Mononuclear cell (primary cell): ENCODE data around the gene CD151. TPM values are rescaled to one million over a fixed set of nuclear protein-coding genes. Genes with fewer than 3 reads are reported as not detected.

Experiments used
- H3K27me3 ChIP-seq: 2 replicates; pipeline ENCODE4 v1.6.0; 2011; ENCODE audit warnings: low read length, control low read depth; ENCODE audit not compliant: insufficient read depth
- H3K4me1 ChIP-seq: 2 replicates; pipeline ENCODE4 v1.5.1; 2011; ENCODE audit warnings: mild to moderate bottlenecking, low read length, control low read depth; ENCODE audit not compliant: insufficient read depth
- H3K4me3 ChIP-seq: 2 replicates; pipeline ENCODE4 v1.5.1; 2011; ENCODE audit warnings: mild to moderate bottlenecking, low read length, moderate library complexity
- H3K9me3 ChIP-seq: 2 replicates; pipeline ENCODE4 v1.5.1; 2011; ENCODE audit warnings: low read depth, mild to moderate bottlenecking, control low read depth, low read length
- total RNA-seq: library from RNA; depleted of rRNA; stranded (reverse); fragments of >200 nt; gene quantifications from one replicate; pipeline ENCODE4 v1.2.3, GENCODE V29; 2012

Gene CD151
- 28.5 TPM for total RNA-seq

DNA sequence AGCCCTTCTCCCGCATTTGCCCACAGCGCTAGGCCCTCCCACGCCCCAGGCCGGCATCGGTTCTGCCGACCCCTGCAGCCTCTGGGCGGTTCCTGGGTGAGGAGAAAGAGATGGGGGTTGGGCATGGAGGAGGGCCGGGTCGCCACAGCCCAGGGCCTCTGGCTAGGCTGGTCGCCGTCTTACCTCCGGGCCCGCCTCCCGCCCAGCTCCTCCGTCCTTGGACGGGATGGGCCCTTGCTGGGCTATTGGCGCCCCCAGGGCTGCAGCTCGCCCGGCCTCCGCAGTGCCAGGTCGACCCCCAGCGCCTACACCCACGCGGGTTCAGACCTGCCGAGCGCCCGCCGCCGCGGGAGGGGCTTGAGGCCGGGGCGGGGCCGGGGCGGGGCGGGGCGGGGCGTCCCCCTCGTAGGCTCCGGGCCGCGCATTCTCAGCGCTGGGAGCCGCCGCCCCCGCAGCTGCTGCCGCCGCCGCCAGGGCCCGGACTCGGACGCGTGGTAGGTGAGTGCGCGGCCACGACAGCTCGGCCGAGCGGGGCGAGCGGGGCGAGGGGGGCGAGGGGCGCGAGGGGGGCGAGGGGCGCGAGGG is at the start of gene CD151:
TSS of gene CD151 (plus strand) at position 424 of the 585 bp plus-strand sequence. CDS start 3,118 bp downstream, outside the sequence.
- Histone ChIP-seq H3K9me3 (no peaks in the 10 kb centered on the region), H3K4me1 (peaks cover 68% of the 10 kb centered on the region), H3K4me3 (peak within 1 kb of the TSS; percentile 37), H3K27me3 (peaks cover 37% of the 10 kb centered on the region)

DNA sequence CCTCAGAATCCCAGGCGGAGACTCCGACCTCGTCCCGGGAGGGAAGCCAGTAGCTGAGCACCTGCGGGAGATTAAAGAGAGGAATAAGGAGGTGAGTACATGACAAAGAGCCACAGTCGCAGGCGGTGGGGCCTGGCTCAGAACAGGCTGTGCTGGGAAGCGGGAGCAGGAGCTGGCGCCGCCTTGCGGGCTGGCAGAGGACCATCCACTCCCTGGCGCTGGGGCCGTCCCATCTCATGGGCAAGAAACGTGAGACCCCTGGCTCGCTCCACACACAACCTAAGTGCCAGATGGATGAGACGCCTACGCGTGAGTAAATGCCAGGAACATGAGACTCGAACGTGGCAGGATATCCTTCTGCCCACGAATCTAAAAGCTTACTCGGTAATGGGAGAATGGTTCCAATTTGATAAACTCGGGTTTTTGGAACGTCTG is 49.2 kb upstream of the CD151 start:
- Histone ChIP-seq H3K4me3 (no peak overlapping the region), H3K9me3 (no peaks in the 10 kb centered on the region), H3K27me3 (no peaks in the 10 kb centered on the region), H3K4me1 (peaks cover 5% of the 10 kb centered on the region)

DNA sequence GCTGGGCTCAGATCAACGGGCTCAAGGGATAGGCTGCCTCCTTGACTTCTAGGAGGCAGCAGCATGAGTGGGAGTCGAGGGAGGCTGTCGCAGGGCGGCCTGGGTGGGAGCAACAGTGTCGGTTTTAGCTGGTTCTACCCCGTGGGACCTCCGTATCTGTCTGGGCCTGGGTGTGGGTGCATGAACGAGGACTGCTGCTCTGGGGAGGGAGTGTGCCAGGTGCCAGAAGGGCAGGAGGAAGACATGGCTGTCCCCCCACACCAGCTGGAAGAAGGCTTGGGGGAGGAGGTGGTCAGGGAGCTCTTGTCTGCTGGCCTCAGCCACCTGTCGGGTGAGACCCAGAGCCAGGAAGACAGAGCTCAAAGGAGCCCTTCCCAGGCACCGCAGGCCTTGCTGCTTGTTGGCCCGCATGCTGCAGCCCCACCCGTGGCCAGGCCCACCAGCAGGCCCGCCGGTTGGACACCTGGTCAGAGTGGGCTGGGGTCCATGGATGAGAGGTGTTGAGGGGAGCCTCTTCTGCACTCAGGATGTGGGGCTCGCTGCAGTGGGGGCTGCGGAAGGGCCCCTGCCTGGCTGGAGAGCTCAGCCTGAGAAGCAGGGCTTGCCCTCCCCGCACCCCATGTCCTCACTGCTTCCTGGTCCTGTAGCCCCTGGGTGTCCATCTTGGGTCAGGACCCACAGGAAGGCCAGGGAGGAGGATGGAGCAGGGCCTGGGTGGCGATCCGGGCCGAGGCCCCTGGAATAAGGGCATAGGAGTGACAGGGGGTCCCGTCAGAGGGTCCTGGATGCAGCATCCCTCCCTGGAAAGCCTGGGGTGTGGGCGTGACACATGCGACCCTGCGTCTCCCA is 46.3 kb upstream of the CD151 start:
- no peak overlapping the region for H3K4me3 ChIP-seq
- H3K27me3 ChIP-seq, result peaks cover 4% of the 10 kb centered on the region

DNA sequence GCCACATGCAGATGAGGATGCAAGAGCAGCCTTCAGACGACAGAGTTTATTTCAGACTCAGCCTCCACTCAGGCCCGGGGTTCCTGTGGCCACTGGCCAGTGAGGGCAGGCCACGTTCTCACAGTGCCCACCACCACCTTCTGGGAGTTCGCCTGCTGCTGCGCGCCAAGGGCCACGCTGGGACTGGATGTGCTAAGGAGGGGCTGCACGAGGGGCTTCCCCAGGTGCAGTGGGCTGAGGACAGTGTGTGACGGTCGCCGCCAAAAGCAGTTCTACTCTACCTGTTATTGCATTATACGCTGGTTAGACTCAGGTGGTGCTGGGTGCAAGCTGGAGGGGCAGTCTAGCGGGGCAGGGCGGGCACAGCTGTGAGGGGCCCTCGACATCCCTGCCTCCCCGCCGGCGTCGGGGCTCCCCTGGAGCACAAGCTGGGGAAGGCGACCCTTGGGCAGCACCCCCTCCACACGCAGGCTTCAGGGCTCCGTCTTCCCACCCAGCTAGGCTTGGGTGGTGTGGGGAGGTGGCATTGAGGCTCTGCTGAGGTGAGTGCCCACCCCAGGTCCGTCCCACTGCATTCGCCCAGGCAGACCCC is 45.6 kb upstream of the CD151 start:
- H3K27me3 ChIP-seq, result peaks cover 4% of the 10 kb centered on the region
- H3K9me3 ChIP-seq, result no peaks in the 10 kb centered on the region
- no peaks in the 10 kb centered on the region for H3K4me1 ChIP-seq
- H3K4me3 ChIP-seq, result no peak overlapping the region

More for the DNA sequence above, 46.3 kb upstream of the CD151 start:
- no peaks in the 10 kb centered on the region for H3K9me3 ChIP-seq
- no peaks in the 10 kb centered on the region for H3K4me1 ChIP-seq

DNA sequence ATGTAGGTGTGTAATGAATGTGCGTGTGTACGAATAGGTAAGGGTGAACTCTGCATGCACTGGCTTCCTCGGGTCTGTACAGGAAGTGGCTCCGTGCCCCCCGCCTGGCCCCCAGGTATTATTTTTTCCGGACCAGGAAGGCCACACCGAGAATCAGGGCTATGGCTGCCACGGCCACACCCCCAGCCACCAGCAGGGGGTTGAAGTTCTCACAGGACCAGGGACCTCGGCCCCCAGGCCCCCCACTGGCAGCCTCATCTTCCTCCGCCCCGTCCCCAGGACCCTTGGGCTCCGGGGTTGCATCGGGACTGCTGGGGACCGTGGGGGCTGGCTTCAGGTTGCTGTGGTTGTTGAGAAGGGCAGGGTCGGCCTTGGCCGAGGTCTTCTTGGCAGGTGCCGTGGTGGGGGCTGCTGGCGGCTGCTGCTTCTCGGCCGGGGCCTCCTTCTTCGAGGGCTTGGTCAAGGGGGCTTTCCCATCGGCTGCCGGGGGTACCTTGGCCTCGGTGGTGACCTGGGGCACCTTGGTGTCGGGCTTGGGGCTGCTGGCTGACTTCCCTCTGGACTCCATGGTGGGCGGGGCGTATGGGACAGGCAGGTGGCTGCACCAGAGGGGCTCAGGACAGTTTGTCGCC is 44.6 kb upstream of the CD151 start:
- H3K4me3 ChIP-seq, result no peak overlapping the region
- peaks cover 4% of the 10 kb centered on the region for H3K27me3 ChIP-seq
- H3K9me3 ChIP-seq, result no peaks in the 10 kb centered on the region
- H3K4me1 ChIP-seq, result no peaks in the 10 kb centered on the region

DNA sequence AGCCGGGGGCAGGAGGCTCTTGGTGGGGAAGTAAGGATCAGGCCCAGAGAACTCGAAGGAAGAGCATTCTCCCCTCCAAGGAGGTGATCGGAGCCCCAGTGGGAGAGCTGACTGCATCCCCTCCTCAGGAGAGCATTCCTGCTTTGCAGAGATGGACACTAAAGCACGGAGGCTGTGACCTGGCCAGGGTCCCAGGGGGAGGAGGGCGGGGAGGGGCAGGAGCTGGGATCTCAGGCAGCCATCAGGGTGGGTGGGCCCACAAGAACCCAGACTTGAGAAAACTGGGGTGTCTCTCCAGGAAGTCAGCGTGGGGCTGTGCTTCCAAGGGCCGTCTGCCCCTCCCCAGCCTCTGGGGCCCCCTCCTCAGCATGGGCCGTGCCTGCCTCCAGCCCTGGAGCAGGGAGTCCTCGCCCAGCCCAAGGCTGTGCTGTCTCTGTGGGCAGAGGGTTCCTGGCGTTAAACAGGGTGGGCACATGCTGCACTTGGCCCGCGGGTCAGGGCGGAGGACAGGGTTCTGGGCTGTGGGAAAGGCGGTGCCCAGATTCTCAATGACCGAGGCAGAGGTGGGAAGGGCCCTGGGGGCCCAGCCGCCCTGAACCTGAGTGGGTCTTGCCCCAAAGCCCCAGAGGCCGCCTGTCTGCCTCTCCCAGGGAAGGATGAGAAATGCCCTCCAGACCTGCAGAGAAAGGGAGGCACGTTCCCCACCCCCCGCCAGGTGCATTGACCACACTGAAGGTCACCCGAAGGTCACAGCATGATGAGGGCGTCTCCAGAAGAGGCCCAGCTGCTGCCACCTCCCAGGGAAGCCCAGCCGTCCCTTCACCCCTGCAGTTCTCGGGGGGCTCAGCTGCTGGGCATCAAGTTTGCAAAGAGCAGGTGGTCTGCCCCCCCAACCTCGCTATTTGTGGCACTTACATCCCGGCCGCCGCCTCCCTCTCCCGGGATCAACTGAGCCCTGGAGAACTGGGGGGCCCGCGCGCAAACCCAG is 43.5 kb upstream of the CD151 start:
- no peaks in the 10 kb centered on the region for H3K4me1 ChIP-seq
- H3K27me3 ChIP-seq, result peaks cover 4% of the 10 kb centered on the region
- no peaks in the 10 kb centered on the region for H3K9me3 ChIP-seq
- no peak overlapping the region for H3K4me3 ChIP-seq

DNA sequence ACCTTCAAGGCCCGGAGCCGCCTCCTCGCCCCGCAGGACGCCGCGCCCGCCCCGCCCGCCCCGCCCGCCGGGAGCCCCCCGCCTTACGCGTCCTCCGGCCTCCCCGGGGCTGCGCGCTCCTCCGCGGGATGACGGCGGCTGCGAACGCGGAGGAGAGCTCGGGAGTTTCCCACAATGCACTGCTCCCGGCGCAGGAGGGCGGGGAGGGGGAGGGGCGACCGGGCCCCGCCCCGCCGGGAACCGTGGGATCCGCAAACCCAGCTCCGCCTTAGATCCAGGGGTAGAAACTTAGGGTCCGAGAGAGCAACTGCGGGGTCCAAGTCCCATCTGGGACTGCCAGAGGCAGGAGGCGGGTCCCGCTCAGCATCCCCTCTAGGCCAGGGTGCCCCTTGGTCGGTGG is 42.8 kb upstream of the CD151 start, which contains the start of gene CEND1:
TSS of gene CEND1 (minus strand) at position 148 of the 400 bp plus-strand sequence. CDS start 1,514 bp downstream, outside the sequence.
- Histone ChIP-seq H3K4me1 (peaks cover under 1% of the 10 kb centered on the region), H3K9me3 (no peaks in the 10 kb centered on the region), H3K4me3 (no peak within 1 kb of the TSS), H3K27me3 (peaks cover 4% of the 10 kb centered on the region)

DNA sequence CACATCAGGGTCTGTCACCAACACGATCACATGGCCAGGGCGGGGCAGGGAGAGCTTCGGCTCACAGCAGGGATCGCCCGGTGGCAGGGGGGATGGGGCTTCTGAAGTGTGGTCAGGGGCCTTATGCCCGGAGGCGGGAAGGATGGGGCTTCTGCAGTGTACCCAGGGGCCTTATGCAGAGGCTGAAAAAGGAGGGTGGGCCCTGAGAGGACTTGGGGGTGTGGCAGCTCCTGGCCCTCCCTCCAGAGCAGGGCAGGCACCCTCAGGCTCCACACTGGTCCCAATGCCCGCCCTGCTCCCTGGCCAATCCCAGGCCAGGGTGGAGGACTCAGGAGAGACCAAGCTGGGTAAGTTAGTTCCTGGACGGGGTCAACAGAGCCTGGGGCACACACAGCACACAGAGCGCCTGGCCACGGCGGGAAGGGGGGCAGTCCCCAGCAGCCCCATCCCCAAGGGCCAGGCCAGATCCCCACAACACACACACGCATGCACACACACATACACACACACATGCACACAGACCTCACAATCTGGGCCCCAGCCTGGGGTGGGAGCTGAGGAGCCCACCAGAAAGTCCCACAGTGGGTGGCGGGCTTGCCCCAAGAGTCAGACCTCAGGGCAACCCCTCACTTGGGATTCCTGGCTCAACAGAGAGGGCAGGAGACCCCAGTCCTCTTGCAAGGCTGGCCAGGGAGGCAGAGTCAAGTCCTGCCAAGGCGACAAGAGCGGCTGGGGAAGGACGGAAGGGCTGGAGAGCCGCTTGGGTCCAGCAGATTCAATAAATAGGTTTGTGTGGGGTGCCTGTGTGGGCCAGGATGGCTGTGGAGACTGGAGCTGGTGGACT is 41.8 kb upstream of the CD151 start:
- H3K4me1 ChIP-seq, result peaks cover 10% of the 10 kb centered on the region
- peaks cover 4% of the 10 kb centered on the region for H3K27me3 ChIP-seq
- no peaks in the 10 kb centered on the region for H3K9me3 ChIP-seq
- no peak overlapping the region for H3K4me3 ChIP-seq

DNA sequence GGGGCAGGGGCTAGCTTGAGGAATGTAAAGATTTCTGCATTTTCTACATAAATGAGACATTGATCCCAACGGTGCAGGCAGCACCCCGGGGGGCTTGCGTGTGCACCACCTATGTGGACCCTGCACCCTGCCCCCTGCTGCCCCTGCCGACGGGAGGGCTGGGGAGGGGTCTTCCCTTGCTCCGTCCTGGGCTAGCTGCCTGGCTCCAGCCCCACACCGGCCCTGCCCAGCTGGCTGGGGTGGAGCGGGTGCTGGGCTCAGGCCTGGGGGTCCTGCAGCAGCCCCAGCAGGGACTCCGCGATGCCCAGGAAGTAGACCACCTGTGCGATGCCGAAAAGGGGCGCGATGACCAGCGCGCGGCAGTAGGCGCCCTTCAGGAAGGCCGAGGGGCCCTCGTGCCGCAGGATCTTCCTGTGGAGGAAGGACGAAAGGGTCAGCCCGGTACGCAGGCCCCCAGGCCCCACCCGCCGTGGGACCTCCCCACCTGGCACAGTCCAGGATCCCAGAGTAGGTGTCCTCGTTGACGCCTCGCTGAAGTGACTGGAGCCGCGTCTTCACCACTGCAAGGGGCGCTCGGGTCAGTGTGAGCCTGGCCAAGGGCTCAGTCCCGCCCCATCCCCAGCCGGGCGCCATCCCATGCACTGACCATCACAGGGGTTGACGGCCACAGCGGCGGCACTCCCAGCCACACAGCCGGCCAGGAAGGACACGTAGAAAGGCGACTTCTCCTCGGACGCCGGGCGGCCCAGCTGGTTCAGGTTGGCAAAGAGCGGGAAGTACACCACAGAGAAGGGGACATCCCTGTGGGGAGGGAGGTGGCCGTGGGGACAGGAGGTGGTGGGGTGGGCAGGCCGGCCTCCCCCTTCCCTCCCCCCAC is 40.9 kb upstream of the CD151 start:
- H3K4me3 ChIP-seq, result no peak overlapping the region
- H3K27me3 ChIP-seq, result peaks cover 4% of the 10 kb centered on the region
- peaks cover 18% of the 10 kb centered on the region for H3K4me1 ChIP-seq
- no peaks in the 10 kb centered on the region for H3K9me3 ChIP-seq

DNA sequence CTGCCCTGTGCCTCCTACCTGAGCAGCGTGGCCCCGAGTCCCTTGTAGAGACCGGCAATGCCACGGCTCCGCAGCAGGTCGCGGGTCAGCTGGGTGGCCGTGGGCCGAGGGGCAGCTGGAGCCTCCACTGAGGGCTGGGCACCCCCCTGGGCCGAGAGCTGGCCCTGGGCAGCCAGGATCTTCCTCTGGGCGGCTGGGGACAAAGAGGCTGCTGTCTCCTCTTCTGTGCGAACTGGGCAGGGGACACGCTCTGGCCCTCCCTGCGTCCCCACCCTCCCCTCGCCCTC is 40.3 kb upstream of the CD151 start:
- H3K9me3 ChIP-seq, result no peaks in the 10 kb centered on the region
- H3K4me3 ChIP-seq, result no peak overlapping the region
- peaks cover 23% of the 10 kb centered on the region for H3K4me1 ChIP-seq
- peaks cover 4% of the 10 kb centered on the region for H3K27me3 ChIP-seq

DNA sequence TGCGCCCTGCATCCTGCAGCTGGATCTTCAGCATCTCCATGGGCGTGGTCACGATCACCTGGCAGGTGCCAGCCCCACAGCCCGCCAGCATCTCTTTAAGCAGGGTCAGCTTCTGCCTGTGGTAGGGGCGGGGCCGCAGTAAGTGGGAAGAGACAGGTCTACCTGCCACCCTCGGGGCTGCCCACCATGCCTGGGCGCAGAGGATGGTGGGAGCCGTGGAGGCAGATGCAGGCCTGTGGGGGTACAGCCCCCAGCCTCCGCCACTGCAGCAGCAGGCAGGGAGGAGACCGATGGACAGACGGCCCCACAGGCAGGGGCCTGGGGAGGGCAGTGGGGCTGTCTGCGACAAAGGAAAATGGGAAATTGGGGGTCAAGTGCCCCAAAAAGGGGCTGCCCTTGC is 39.9 kb upstream of the CD151 start:
- H3K9me3 ChIP-seq, result no peaks in the 10 kb centered on the region
- H3K4me1 ChIP-seq, result peaks cover 23% of the 10 kb centered on the region
- no peak overlapping the region for H3K4me3 ChIP-seq

DNA sequence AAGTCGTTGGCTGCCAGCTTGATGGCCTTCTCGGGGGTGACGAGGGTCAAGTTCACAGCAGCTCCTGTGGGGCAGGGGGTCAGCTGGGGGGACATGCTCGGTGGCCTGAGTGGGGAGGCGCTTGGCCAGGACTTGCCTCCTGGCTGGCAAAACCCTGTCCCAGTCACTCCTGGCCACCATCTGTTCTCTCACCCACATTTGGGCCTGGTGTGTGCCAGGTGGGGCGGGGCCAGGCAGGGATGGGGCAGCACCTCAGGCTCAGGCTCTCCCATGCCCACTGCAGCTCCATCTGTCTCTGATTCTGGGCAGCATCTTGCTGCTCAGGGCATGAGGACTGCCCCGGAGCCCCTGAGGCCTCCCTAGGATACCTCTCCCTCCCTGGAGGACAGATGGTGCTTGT is 39.2 kb upstream of the CD151 start:
- H3K4me3 ChIP-seq, result no peak overlapping the region
- peaks cover 27% of the 10 kb centered on the region for H3K4me1 ChIP-seq
- no peaks in the 10 kb centered on the region for H3K9me3 ChIP-seq
- H3K27me3 ChIP-seq, result peaks cover 4% of the 10 kb centered on the region

More for the DNA sequence above, 39.9 kb upstream of the CD151 start:
- peaks cover 4% of the 10 kb centered on the region for H3K27me3 ChIP-seq
